HG03565 (cell line): Measurements from ENCODE around the gene ASAP2.

Experiments
- ATAC-seq: cut with Tn5 transposase; IDR thresholded peaks from one replicate; pipeline ENCODE4 v1.9.1; 2021; ENCODE audit warnings: mild to moderate bottlenecking, moderate library complexity; ENCODE audit not compliant: unreplicated experiment

Gene ASAP2

DNA sequence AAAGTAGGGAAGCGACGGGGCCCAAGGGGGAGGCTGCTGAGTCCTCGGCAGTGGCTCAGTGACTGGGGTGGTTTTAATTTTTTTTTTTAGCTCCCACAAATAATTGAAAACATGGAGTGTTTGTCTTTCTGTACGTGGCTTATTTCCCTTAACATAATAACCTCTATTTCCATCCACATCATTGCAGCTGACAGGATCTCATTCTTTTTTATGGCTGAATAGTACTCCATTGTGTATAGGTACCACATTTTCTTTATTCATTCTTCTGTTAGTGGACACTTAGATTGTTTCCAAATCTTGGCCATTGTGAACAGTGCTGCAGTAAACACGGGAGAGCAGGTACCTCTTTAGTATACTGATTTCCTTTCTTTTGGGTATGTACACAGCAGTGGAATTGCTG, 65.1 kb downstream of the ASAP2 start:
- ATAC-seq, result no peak

DNA sequence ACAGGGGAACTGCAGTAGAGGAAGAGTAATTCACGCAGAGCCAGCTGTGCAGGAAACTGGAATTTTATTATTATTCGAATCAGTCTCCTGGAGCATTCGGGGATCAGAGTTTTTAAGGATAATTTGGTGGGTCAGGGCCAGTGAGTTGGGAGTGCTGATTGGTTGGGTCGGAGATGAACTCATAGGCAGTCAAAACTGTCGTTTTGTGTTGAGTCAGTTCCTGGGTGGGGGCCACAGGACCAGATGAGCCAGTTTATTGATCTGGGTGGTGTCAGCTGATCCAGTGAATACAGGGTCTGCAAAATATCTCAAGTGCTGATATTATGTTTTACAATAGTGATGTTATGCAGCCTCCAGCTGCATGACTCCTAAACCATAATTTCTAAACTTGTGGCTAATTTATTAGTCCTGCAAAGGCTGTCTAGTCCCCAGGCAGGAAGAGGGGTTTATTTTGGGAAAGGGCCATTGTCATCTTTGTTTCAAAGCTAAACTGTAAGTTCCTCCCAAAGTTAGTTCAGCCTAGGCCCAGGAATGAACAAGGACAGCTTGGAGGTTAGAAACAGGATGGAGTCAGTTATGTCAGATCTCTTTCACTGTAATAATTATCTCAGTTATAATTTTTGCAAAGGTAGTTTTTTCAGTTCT, 67.0 kb downstream of the ASAP2 start:
- ATAC-seq, result no peak

DNA sequence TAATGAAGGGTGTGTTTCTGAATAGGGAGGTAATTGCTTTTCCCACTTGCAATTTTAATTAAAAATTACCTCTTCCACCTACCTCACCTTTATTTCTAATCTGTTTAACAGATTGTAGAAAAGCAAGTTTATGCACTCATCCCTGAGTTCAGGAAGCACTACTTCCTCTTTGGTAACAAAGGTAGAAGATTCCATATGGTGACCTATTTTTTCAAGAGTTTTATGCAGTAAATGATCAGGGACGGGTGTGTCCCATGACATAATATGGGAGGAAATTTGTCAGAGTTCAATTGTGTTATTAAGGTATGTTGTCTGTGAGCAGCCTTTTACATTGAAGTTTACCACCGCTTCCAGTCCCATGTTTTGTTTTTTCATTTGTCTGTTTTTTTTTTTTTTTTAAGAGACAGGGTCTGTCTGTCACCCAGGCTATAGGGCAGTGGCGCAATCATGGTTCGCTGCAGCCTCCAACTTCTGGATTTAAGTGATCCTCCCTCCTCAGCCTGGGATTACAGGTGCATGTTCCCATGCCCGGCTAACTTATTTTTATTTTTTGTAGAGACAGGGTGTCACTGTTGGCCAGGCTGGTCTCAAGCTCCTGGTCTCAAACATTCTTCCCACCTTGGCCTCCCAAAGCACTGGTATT, 68.2 kb downstream of the ASAP2 start:
- ATAC-seq, result no peak

DNA sequence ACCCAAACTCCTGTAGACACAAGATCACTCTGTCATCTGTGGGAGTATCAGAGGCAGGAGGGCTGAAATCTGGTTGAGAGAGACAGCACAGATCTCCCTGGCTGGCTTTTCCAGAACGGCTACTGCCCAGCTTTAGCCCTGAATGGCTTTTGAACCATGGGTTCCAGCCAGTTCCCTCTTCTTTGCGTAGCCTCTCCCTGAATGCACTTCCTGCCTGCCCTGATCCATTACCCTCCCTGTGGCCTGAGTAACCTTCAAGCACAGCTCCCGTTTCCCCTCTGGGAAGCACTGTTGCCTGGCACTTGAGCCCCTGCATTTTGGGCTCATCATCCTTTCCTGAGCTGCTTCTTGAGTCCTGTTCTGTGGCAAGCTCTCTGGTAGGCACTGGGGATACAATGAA, 68.8 kb downstream of the ASAP2 start:
- ATAC-seq, result no peak

DNA sequence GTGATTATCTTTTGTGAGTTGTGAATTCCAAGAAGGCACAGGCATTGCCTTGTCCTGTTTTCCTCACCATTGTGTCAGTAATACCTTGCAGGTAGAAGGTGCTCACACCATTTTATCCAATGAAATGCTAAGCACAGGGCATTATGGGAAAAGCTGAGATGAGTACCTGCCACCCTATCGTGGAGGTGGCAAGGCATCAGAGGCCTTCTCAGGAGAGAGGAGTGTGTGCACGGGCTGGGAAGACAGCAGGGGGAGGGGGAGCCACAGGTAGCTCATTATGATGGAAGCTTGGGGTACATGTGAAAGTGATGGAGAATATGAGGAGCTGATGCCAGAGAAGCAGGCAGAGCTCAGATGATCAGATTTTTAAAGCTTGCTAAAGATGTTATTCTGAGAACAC, 69.5 kb downstream of the ASAP2 start:
- ATAC-seq, result no peak

DNA sequence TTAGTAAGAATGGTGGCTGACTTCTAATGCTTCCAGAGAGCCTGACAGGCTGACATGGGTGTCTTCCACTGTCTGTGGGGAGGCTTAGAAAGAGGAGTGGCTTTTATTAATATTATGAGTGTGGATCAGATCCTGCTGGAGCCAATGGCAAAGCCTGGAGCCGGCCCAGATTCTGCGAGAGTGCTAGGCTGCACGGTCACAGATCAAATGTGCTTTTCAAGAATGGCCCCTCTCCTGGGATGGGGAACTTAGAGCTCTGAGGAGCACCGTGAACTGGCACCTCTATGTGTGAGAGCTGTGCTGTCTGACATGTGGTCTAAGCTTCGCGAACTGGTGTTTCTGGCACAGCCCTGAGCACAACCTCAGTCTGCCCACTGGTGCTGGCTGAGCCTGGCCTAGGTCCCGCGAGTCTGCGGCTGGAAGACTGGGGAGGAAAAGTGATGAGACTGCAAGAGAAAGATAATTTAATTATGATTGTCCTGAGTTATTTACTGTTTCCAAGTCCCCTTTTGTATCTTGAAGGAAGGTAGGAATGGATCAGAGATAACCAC, 70.4 kb downstream of the ASAP2 start:
- ATAC-seq, result no peak

DNA sequence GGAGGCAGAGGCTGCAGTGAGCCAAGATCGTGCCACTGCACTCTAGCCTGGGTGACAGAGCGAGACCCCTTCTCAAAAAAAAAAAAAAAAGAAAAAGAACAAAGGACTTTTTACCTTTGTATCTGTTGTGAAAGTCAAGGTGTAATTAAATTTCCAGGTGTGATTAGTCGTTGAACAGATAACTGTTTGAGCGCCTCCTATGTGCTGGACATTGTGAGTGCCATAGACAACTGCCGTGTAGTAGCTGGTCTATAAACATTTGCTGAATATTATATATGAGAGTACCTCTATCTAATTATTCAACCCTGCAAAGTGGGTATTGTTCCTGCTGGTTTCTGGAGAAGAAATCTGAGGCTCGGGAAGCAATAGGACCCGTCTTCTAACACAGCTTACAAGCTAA, 71.8 kb downstream of the ASAP2 start:
- no peak for ATAC-seq

DNA sequence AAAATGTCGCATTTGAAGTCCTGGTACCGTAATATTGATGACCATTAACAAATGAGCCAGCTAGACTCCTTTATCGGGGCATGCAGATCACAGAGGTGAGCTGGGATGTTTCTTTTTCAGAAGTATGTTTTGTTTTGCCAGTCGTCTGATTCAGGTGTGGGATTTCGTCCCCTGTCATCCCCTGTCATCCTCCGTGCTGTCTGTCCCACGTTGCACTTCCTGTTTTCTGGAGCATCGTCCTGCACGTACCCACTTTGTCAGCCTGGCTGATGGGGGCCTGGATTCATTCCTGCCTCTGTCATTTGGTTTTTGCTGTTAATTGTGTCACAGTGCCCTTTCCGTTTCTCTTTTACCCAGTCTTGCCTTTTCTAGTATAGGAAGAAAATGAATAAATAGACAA, 72.8 kb downstream of the ASAP2 start:
- no peak for ATAC-seq

DNA sequence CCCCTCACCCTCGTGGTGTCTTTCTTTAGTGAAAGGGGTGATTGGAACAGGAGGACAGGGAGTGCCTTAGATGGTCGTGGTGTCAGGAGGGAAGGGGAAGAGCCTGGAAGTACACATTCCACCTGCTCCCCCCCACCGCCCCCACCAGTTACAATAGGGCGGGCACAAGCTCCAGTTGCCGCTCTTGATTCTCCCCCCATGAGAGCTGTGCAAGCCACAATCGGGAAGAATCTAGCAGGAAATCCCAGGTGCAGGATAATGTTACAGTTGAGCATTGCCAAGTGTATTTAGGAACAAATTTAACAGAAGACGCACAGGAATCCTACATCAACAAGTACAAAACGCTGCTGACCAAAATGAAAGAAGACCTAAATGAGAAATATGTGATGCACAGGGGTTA, 73.6 kb downstream of the ASAP2 start:
- ATAC-seq, result no peak

DNA sequence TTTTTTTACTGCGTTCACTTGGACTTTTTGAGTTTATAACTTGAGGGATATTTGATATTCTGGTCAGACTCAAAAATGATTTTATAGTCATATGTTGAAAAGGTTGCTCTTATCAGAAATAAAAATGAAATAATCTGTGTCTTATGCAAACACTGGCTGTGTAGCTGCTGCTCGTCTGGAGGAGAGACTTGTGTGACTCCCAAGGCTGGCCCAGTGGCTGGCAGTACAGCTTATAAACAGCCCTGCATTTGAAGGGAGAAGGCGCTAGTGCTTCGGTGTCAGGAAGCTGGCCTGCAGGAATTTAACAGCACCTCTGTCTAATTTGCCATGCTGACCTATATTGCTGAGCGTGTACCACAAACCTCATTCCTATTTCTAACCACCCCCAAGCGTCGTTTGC, 74.5 kb downstream of the ASAP2 start:
- no peak for ATAC-seq

DNA sequence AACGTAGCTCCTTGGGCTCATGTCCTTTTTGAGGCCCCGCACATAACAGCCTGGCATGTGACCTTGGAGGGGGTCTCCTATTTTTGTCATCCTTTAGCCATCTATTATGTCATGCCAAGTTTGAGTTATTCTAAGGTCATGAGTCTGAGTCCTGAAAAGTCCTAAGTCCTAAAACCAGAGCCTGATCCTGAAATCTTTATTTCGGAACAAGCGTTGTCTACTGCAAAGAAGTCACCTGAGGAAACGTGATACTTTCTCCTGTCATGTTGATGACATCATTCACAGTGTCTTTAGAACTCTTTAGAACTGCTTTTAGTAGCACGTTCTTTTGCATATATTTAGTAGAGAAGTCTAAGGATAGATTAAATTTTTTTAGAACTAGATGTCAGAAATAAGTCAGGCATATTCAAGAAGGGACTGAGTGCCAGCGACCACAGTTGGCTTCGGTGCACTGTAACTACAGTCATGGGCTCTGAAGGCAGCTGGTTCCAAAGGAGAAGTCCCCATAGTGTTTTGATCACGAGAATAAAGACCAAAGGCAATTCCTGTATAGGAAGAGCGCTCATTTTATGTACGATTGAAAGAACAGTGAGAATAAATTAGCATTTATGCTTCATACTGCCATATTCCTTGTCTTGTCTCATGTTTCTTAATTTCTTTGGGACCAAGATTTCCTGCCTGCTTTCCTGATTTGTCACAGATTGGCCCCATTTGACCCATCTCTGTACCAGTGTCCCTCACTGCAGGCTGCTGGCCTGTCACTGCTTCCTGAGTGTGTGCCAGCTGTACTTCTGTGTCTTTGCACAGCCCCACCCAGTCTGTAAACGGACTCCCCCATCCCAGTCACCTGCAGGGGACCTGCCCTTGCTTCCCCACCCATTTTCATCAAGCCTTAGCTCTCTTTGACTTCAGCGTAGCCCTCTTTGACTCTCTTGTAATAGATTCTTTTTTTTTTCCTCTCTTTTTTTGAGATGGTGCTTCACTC, 75.8 kb downstream of the ASAP2 start:
- ATAC-seq, result no peak

DNA sequence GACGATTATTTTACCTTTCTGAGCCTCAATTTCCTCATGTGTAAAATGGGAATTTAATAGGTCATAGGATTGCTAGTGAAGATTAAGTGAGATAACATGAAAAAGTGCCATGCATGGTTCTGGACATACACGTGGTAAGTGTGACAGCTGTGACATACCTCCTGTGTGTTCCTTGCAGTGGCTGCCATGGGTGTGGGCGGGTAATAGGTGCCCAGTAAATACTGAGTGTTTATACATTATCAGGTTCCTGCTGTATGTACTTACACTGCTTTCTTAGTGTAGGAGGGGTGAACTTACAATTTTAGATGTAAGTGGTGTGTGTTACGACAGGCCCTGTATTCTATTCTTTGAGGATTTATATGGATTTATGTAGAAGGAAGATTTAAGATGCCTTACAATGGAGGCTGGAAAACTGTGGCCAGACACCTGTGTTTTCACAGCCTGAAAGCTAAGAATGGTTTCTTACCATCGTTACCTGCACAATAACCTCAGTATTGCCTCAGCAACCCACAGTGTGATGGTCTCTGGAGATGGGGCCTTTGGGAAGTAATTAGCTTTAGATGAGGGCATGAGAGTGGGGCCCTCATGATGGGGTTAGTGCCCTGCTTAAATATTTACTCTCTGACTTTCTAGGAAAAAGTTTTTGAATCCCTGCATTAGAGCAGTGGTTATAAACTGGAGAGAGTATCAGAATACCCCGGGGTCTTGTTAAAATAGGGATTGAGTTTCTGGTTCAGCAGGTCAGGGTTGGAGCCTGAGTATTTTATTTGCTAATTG, 78.1 kb downstream of the ASAP2 start:
- ATAC-seq, result no peak

DNA sequence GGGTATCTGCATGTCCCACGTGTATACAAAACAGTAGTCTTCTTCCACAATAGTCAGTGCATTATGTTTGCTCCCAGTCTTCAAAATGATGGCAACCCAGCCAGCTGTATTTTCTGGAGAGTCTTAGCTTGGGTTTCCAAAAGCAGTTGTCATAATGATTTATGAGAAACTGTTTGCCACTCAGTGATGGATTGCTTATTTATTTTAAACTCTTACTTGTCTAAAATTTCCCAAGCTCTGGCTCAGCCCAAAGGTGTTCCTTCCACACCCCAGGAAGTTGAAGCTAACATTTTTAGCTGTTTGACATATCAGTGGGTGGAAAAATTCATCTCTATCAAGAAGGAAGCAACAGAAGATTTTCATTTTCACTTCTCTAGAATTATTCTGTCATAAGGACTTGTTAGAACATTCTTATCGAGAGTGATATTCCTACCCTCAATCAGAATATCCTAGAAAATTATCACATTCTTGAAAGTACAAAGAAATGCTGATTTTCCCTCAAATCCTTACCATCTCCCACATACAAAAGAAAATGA, 78.8 kb downstream of the ASAP2 start:
- no peak for ATAC-seq

DNA sequence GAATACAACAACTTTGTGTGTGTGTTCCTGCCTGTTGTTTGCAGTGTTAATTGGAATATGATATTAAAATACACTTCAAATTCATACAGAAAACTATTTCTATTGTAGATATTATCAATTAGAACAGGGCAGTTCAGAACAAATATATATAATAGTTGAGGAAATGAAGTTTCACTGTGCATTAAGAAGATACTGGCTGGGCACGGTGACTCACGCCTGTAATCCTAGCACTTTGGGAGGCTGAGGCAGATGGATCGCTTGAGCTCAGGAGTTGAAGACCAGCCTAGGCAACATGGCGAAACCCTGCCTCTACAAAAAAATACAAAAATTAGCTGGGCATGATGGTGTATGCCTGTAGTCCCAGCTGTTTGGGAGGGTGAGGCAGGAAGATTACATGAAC, 79.3 kb downstream of the ASAP2 start:
- no peak for ATAC-seq

DNA sequence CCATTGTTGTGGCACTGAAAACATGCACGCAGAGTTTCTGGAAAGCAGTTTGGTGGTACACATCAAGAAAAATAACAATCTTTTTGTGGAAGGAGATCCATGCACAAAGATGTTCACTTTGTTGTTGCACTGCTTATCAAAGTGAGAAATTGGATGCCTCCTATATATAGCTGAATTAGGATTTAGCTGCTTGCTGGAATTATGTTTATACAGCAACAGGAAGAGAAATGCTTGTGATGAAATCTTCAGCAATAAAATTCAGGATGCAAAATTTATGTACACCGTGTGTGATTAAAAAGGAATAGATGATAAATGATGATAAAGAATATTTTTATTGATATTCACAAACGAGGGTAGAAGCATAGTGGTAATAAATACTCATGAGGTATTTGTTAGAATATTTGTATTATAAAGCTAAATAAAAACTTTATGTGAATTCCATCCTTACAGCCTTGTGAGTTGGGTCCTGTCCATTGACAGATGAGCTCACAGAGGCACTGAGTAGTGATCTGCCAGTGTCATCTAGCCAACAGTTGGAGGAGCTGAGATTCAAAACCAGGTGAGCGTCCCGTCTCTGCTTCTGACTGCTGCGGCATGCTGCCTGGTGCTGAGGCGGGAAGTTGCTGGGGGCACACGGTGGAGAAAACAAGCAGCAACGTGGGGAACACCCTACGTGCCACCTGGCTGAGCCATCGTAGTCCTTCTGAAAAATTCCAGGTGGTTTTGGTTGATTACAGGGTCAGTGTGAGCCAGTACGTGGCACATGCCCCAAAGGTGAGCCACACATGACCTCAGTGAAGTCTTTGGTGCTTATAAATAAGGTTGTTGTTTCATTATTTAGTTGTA, 80.2 kb downstream of the ASAP2 start:
- ATAC-seq, result no peak

DNA sequence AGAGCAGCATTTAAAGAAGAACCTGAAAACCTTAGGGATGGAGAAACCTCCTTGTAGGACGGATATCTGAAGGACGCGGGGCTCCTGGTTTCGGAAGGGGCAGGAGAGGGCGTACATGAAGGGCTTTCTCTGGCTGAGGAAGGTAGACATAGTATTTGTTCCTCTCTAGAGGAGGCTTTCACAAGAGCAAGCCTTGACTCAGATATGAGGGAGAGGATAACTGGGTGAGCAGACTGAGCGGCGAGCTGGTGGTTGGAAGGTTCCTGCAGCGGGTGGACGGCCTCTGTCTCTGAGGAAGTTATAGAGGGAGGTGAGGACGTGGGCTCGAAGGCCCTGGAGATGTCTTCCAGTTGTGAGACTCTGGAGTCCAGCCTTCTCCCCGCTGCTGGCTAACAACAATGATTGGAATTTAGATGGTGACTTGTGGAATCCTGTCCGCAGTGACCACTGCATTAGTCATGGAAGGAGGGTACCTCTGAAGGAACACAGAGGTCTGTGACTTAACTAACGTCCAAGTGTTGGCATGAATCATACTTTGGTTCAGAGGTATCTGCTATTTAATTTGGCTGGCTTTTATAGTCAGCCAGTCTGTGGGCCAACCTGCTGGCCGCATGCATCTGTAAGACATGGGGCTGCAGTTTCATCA, 80.9 kb downstream of the ASAP2 start:
- ATAC-seq, result no peak

DNA sequence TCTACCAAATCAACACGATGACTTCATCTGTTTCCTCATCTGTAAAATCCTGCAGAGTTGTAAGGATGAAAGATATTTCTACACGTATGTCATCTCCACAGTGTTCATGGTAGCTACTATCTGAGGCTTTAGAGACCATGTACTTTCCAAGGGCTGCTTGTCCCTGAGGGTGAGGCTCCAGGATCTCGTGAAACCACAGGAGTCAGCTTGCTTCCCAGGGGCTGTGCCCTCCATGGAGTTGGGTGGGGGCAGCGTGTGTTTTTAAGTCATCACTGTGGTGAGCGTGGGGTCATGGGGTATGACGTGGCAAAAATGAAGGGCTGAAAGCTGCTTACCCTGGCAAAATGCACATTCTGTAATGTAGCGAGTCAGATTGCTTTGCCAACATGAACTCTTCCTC, 81.6 kb downstream of the ASAP2 start:
- no peak for ATAC-seq

DNA sequence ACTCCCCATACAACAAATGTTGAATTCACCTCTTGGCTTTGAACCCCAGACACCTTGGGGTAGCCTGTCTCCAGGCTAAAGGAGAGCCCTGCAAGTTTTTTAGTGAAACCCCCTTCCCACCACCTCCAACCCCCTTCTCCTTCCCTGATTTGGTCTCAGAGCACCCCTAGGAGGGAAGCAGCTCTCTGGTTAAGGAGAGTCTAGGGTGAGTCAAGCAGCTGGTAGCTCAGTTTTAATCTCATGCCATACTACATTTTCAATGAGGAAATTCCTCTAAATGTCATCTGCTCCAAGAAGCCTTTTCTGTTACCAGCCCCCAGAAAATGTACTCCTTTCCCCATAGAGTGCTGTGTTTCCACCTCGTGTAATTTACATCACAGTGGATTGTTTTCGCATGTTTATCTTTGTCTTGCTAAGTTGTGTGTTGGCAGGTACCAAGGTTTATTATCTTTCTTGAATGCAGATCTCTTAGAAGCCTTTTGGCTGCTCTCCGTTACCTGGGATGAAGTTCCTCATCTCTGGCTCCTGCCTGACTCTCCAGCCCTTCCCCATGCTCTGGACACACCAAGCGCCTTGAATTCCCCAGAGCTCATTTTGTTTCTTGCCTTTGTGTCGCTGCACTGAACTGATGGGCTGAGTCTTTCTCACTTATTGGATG, 82.2 kb downstream of the ASAP2 start:
- ATAC-seq, result no peak

DNA sequence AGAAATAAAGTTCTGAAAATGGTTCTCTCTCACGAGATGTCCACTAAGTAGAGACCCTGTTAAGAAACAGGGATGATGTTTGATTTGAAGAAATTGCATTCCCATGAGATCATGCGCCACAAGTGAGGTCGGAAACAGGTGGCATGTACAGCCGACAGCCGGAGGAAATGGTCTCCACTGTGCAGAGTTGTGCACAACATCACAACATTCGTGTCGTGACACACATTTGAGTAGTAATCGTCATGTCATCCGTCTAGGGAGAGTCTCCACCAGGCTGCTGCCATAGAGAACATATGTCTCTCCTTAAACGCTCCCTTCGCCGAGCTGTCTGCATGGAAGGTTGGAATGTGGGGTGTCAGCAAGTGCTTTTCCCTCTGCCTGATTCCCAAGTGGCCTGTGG, 84.7 kb downstream of the ASAP2 start:
- ATAC-seq, result no peak
